Measurements from ENCODE around the gene MSI2.
A peak's percentile ranks its signal among the peaks of the same experiment; 100 is the strongest.

MSI2 gene

GRCh38 chr17:57247261-57247660 lies 9.1 kb upstream of the MSI2 start:
- DNase-seq: no peak

DNA sequence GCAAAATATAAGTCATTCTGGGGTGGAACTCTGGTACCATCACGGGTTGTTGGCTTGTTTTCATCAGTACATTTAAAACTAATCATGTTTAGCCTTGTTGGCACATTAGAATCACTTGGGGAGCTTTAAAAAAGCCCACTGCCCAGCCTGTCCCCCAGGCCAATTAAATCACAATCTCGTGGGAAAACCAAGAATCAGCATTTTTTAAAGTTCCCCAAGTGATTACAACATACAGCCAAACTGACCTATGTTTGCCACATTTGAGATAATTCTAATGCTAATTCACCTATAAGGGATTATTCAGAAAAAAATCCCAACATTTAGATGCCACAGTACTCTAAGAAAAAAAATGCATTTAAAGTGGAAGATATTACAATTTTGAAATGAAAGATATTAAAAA lies 8.4 kb upstream of the MSI2 start:
- DNase-seq: no peak

GRCh38 chr17:57249520-57249919 lies 6.8 kb upstream of the MSI2 start:
- DNase-seq: no peak

DNA sequence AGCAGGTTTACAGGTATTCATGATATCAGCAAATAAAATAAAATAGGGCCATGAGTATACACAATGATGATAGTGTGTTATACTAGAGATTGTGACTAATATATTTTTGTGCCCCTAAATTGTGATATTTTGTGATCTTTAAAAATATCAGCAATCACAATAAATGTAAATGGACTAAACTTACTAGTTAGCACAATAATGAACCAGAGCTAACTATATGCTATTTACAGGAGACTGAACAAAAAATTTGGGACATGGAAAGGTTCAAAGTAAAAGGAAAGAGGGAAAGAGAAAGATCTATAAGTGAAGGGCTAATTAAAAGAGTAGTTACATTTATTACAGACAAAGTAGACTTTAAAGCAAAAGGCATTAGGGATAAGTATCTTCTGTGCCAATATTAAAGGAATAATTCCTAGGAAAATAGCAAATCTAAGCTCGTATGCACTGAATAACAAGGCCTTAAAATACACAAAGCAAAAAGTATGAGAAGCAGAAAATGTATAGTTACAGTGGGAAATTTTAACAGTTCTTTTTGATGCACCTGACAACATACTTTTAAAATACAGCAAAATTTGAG lies 5.0 kb upstream of the MSI2 start:
- DNase-seq: no peak

DNA sequence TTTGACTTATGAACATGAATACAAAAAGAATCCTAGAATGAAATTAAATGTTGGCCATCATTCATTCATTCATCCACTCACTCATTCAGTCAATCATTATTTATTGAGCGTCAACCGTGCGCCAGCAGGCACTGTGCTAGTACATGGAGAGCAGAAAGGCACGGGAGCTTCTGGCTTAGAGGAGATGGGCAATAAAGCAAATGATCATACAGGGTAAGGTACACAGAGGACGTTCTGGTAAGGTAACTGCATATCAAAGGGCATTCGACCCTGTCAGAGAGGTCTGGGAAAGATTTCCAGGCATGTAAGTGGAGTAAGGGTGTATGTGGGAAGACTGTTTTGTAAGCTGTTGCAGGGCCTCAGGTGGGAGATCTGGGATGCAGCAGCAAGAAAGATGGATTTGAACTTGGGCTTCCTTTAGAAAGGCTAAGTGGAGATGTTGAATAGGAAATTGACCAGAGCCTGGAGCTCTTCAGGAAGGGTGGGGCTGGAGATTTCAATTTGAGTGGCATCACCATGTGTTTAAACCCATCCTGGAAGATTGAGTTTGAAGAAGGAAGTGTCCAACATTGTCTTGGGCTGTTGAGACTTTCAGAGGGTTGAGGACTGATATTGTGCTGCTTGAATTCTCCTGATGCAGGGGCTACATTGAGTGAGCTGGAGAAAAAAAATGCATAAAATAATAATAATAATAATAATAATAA lies 2.8 kb upstream of the MSI2 start:
- no peak for DNase-seq

DNA sequence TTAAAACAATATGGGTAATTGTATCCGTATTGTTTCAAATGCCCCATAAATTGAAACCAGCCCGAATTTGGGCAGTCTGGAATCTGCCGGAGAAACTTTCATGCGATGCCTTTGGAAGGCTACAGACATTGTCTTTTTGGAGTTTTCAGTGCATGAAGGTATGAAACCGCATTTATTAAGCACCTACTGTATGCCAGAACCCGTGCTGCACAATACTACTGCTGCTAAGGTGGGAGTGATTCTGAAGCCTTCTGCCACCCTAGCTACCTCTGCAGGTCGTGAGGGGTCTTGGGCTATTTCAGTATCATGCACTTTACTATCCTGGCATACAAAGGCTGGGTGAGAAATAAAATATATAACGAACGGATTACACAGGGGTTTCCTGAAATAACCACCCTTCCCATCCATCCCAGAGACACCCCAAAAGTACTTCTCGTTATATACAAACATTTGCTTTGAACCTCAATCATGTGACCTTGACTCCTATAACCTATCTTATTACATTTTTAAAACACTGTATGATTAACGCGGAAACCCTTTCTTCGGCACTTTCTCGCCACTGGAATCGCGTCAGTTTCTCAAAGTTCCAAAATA lies 1.0 kb upstream of the MSI2 start:
- no peak for DNase-seq

DNA sequence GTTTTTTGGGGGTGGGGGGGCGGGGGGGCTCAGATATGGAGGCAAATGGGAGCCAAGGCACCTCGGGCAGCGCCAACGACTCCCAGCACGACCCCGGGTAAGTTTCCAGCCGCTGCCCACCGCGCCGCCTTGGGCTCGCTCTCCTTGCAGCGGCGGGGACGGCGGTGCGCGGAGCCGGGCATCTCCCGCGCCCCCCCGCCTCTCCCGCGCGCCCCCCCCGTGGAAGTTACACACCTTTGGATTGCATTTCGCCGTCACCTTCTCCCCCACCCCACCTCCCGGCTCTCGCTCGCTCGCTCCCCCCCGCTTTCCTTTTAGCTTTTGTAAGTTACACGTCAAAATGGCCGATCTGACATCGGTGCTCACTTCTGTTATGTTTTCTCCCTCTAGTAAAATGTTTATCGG lies 387 bp downstream of the MSI2 start:
- no peak for DNase-seq

- no peak for DNase-seq
Observed at GRCh38 chr17:57257195-57257894, 1.0 kb downstream of the MSI2 start.

DNA sequence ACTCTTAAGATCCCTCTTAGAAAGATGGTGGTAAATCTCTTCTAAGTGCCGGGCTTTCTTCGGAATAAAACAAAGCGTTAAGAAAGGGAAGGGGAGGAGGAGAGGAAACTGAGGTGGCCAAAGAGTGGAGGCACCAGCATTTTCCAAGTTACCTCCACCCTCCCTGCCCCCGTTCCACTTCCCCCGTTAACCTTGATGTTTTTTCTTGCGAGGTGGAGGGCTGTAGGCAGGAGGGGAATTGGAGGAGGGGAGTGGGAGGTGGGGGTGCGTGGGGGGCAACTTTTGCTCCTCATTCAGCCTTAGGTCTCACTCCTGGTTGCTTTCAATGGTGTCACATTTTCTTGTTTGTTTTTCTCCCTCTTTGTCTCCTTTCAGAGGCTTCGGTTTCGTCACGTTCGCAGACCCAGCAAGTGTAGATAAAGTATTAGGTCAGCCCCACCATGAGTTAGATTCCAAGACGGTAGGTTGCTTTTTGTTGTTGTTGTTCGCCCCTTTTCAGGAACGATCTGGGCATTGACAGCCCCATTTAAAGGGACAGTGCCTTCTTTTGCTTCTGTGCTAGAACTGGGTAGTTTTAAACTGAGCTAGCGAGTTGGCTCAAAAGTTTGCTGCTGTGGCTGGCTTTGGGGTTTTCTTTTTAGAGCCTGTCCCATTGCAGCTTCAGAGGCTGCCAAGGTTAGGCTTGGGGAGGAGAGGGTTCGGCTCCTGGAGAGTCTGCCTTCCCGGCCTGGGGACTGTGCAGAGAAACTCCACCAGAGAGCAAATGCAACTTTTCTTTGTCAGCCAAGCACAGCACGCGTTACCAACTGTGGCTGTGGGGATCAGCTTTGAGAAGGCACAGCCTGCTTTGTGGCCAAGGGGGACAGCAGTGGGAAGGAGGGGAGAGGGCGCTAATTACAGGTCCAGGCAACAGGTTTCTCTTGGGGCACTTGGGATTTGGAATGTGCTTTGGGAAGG lies 1.9 kb downstream of the MSI2 start:
- no peak for DNase-seq

DNA sequence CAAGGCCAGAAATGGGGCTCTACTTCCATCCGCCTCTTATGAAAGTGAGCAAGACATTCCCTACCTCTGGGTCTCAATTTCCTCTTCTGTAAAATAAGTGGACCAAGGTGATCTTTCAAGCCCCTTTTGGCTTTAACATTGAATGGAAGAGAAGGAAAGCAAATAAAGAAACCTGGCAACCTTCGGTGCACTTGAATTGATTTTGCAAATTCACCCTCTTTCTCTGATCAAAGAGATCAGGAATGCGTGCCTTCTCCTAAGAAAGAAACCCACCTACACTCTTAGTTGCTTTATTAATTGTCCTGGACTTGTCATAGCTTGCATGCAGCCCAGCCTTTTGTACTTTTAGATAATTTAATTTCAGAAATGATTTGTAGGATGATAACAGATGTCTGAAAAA lies 3.0 kb downstream of the MSI2 start:
- no peak for DNase-seq

GRCh38 chr17:57259817-57260216 lies 3.5 kb downstream of the MSI2 start:
- no peak for DNase-seq

GRCh38 chr17:57260325-57261083 lies 4.2 kb downstream of the MSI2 start:
- peak; percentile 28 for DNase-seq

DNA sequence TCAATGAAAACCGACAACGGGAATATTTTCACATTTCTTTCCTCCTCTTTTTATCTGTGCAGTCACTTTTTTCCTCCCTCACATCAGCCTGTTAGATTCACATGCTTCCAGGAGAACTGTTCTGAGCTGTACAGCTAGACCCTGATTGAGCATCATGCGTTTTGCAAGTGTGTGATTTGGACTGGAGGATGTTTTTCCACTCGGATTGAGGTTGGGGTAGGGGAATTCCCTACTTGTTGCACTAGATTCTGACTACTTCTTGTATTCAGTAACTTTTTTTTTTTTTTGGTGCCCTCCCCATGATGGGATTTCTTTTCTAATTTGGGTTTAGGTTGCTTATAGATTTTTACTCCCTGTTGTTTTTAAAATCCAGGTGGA lies 4.8 kb downstream of the MSI2 start:
- DNase-seq: no peak

- DNase-seq: no peak
Observed at GRCh38 chr17:57262557-57262956, 6.2 kb downstream of the MSI2 start.

DNA sequence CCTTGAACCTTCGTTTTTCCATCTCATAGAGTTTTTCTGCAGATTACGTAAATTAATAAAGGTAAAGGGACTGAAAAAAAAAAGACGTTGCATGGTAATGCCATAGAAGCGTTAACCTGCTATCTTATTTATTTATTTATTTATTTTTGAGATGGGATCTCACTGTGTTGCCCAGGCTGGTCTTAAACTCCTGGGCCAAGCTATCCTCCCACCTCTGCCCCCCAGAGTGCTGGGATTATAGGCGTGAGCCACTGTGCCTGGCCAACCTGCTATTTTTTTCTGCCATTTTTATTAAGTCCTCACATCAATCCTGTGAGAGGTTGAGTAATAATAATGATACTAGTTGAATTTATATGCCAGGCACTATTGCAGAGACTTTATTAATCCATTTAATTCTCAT lies 7.9 kb downstream of the MSI2 start:
- DNase-seq: no peak

- no peak for DNase-seq
Observed at GRCh38 chr17:57264776-57265175, 8.5 kb downstream of the MSI2 start.

GRCh38 chr17:57266902-57267311 lies 10.6 kb downstream of the MSI2 start:
- no peak for DNase-seq

DNA sequence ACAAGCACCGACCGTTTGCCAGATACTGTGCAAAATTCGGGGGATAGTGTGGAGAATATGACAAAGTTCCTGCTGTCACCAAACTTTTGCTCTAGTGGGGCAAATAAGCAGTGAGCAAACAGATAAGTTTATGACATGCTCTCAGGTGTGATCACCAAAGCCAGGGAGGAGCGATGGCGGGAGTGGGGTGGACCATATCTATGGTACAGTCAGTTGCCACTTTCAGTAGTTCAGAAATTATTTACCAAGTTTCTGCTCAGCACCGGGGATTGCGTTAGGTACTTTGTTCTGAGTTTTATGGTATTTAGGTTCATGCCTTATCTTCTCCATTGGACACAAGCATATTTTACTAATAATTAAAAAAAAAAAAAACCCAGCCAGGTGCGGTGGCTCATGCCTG lies 11.9 kb downstream of the MSI2 start:
- DNase-seq: no peak

DNA sequence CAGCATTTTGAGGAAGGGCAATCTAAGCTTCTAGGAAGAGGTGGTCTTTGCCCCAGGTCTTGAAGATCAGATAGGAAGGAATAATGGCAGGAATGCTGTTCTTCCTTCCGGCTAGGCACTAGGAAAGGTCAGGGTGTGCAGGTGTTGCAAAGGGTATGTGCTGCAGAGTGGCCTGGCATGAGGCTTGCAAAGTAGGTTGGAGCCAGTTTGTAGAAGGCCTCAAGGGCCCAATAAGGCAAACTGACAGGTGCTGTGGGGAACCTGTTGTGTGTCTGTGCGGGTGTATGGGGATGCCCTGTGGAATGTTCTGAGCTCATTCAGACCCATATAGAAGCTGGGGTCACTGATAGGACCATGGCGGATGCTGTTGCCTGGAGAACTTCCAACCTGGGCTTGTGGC lies 12.7 kb downstream of the MSI2 start:
- DNase-seq: no peak

GRCh38 chr17:57269598-57270255 lies 13.4 kb downstream of the MSI2 start:
- no peak for DNase-seq

DNA sequence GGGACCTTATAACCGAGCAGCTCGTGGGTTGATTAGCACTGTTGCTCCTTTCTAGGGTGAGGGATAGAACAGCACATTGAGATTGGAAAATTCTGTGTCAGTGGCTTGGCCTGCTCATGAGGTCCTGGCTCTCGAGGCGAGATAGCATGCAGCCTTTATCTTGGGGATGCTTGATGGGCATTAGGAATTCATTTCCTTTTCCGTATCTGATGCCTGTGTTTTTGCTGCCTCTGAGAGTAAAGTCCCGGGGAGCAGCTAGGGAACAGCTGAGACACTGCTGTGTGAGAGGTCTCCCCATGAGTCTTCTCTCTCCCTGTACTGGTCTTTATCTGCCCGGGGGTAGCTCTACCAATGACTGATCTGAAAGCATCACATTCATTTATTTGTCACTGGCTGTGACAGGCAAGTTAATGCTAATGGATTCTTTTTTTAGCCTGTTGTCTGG lies 14.5 kb downstream of the MSI2 start:
- DNase-seq: no peak

DNA sequence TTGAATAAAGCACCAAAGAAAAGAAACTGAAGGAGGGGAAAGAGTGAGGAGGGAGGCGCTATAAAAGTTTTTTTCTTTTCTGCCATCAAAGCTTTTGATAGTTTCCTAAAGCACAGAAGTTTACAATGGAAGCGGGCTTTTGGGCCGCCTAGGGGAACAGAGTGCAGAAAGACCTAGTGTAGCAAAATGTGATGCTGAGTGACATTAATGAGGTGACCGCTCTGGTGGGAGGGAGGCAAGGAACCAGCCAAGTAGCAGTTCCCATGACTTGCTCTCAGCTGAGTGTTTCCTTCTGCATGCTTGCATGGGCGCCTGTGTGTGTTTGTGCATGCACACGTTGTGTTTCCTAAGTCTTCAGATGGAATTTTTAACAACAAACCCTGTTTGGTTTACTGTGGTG lies 15.5 kb downstream of the MSI2 start:
- DNase-seq: no peak
